ENCODE data around the gene CYP39A1. TPM values are rescaled to one million over a fixed set of nuclear protein-coding genes. Genes with fewer than 3 reads are reported as not detected.

CYP39A1 gene
- total RNA-seq, 1 donor from 2014 or later = 10.8 TPM

DNA sequence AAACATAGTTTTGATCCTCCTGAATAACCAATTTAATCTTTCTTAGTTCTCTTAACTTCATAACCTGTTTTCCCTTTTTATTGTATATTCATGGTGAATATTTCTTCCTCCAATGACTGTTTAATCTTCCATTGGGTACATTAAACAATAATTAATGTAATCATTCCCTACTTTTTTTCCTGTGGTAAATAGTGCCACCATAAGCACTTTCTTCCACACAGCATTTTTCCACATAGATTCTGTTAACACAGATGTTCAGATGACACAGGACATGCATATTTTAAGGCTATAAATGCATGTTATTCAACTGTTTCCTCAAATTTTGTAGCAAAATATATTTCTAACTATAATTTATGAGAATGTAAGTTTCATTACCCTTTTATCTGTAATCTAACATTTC, 61.9 kb downstream of the CYP39A1 start:
- no peak for DNase-seq

GRCh38 chr6:46586906-46587305, 65.7 kb downstream of the CYP39A1 start:
- DNase-seq = no peak

GRCh38 chr6:46584586-46584985, 68.0 kb downstream of the CYP39A1 start:
- DNase-seq = no peak

DNA sequence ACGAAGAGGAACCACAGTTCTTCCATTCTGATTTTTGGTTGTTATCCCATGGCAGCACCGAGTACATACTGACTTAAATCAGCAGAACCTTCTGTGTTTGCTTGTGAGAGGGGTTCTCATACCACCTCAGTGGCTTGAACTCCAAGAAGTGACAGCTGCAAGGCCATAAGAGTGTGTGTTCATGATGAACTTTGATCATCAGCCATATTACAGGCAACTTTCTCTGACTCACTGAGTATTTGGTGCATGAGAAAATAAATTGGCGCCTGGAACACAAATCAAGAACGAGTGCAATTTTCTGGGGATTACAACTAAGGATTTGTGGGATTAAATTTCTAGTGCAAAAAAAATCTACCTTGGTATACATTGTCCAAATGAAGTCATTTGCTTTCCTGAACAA, 68.9 kb downstream of the CYP39A1 start:
- DNase-seq = no peak

GRCh38 chr6:46583081-46583480, 69.5 kb downstream of the CYP39A1 start:
- DNase-seq = no peak

DNA sequence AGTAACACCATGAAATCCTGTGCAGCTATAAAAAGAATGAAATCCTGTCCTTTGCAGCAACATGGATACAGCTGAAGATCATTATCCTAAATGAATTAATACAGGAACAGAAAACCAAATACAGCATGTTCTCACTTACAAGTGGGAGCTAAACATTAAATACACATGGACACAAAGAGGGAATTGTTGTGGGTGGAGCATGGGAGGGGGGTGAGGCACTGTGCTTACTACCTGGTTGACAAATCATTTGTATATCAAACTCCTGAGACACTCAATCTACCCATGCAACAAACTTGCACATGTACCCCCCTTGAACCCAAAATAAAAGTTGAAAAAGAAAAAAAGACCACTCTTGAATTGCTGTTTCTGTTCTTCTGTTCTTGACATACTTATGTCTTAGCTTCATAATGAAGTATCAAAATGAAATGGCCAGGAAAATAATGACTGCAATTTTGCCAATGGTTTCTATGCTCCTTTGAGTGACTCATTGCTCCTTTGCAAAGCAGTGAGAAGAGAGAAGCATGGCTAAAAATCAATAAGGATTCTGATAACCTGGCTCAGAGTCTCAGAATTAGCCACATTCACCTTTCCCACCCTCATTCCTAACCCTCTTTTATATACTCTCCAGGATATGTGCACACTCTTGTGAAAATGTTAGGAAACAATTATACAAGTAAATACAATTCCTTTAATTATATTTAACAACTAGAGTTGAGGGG, 71.0 kb downstream of the CYP39A1 start:
- DNase-seq = no peak

DNA sequence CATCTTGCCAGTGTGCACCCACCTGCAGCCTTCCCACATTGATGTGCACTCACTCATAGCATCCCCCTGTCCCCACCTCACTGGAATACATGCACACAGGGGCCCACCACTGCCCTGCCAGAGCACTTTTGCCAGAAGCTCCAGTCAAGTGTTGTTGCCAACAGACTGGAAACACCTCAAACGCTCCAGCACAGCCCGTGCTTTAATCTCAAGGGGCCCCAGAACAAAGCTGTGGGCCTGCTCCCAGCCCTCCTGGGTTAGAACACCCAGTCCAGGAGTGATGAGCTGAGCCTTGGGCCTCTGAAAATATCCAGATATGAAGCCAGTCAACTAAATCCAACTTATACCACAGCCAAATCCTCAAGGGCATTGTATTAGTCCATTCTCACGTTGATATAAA, 77.1 kb downstream of the CYP39A1 start:
- DNase-seq = no peak

DNA sequence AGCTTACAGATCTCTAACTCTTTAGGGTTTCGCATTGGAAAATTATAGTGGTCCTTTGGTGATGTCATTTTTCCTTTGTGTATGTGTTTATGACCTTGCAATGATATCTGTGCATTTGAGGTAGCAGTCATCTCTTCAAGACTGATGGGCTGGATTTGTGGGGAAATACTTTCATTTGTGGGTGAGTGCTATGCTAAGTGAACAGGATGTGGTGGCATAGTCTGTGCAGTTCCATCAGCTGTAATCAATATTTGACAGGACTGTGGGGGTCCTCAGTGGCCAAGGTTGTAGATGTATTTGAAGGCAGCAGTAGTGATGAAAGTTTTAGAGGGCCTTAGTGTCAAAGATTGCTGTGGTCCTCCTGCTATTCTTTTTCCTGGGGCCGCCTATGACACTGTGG, 79.5 kb downstream of the CYP39A1 start:
- DNase-seq = no peak

DNA sequence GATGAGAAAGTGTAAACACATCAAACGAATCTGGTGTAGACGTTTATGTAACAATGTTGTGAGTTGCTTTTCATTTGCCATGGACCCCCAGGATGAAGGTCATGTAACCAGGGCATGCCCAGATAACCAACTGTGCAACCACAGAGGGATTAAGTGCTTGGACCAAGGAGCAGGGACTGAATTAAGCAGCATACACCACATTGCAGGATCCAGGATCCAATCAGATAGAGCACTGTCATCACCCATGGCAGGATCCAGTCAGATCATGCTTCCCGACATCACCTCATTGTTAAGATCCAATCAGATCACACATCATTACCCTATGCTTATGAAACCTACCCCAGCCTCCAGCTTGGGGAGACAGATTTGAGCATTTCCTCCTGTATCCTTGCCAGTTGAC, 87.1 kb downstream of the CYP39A1 start:
- no peak for DNase-seq

GRCh38 chr6:46563924-46564323, 88.7 kb downstream of the CYP39A1 start:
- DNase-seq = no peak

GRCh38 chr6:46556053-46556452, 96.6 kb downstream of the CYP39A1 start:
- DNase-seq = no peak

DNA sequence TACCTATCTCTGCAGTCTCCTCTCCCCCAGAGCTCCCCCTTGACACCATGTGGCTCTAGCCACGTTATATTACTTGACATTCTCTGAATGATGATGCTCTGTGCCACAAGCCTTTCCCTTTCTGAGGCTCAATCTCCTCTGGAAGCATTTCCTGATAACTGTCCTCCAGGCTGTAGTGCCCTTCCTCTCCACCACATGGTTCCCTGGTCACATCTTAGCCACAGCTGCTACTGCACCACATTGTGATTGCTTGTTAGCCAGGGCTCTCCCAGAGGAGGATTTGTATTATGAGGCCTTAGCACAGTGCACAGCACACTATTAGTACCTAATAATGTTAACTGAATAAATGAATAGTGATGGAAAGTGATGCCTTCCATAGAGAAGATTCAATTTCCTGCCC, 97.5 kb downstream of the CYP39A1 start:
- DNase-seq = no peak

DNA sequence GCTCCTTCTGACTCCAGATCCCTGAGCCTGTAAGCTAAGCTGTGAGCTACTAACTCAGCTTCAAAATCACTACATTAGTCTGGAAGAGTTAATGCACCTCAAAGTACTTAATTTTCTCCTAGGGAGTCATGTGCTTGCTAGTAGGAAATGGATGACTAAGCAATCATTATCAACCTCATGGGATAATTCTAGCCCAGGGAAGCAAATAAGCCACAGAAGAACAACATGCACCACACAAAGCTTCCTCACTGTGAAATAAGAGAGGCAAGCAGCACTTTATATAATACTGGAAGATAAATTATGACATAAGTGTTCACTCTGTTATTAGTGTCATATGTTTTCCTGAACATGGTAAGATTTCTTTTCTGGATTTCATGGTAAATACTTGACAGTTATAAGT, 103.5 kb downstream of the CYP39A1 start:
- DNase-seq = no peak

GRCh38 chr6:46541556-46541955, 111.1 kb downstream of the CYP39A1 start:
- DNase-seq = no peak

DNA sequence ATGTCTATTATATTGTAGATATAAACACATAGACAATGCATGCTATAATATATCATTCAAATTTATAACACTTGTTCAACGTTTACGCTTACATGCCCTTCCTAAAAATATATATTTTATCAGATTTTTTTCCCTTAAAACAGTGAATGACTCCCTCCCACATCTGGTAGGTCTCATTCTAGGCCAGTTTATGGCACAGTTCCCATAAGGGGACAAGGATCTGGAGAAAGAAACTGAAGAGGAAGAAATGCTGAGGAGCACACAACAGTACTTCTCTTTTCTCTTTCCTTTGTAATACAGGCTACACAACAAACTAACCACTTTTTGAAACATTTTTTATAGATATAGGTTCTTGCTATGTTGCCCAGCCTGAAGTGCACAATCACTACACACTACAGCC, 112.8 kb downstream of the CYP39A1 start:
- no peak for DNase-seq

GRCh38 chr6:46538800-46539480, 113.7 kb downstream of the CYP39A1 start:
- DNase-seq = no peak

DNA sequence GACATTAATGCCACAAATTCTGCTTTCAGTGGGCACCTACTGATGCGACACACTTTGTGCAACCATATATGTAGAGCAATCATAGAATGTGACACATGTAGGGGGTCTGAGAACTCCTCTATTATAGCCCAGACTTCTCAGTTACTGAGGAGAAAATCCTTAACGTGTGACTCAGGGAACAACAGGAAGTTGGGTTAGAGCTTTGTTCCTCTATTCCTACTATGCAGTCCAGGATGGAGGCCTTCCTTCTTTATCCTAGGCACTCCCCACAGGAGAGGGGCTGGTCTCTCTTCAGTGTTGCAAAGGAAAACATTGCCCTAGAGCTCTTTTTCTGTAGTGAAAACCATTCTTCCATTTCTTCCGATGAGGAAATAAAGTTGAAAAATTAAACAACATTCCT, 121.7 kb downstream of the CYP39A1 start:
- no peak for DNase-seq

- DNase-seq = no peak
Measured at GRCh38 chr6:46528961-46529750, 123.5 kb downstream of the CYP39A1 start.

DNA sequence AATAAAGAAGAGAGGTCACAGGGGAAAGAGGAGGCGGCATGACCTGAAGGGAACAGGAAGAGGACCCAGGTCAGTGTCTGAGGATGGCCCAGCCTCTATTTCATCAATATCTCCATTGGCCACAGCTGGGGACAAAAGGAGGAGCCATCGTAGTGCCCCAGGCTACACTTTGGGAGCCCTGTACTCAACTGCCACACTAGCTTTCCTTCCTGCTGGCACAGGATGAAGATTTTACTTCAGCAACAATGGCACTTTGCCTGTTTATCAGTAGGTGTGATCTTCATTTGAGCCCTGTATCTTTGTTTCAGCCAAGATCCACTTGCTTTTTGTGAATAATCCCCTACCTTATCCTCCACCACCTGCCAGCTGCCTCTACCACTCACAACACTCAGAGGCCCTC, 126.0 kb downstream of the CYP39A1 start:
- no peak for DNase-seq

DNA sequence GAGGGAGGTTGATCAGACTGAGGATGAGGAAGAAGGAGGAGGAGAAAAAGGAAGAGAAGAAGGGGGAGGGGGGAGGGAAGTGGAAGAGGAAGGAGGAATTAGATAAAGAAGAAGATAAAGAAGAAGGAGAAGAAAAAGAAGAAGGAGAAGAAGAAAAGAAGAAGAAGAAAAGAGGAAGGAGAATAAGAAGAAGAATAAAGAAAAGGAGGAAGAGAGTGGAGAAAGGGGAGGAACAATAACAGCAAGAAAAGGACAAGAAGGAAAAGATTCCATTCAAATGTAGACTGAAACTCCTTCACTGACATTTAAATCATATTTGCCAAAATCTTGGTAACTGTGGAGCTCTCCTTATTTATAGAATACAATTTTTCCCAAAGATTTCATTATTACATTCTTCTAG, 127.0 kb downstream of the CYP39A1 start:
- no peak for DNase-seq

DNA sequence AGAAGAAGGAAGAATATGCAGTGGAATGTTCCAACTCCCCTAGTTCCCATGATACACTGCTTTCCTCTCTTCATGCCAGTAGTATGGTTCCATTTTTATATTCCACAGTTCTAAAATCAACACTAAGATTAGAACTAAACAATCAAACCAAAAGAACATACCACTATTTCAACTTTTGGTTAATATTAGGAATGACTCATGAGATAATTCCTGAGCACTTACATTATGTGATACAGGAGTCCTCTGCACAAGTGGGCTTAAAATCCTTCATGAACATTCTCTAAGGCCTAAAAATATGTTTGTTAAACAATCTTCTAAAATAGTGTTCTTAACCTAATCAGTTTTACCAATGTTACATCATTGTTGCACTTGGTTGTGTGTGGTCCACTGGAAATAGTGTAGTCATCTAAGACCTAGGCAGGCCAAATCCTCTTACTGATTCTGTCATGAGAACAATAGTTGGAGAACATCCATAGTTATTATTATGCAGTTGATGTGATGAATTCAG, 131.1 kb downstream of the CYP39A1 start:
- DNase-seq = no peak

GRCh38 chr6:46517202-46517601, 135.4 kb downstream of the CYP39A1 start:
- no peak for DNase-seq

DNA sequence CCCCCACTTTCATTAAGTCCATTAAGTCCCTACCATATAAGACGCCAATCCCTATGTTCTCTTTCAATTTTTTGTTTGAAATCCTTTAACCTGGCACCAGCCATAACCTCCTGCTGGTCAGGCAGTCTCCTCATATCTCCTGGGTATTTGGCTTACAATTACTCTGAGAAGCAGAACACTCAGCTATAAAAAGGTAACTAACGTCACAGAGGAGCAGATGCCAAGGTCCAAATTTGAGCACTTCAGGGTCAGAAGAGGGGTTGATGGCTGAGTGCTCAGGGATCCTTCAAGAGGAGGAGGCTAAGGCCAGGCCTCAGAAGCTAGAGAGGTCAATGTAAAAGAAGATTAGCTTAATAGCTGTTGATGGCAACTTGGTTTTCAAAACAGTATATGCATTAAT, 139.1 kb downstream of the CYP39A1 start:
- DNase-seq = no peak

All from skin of body (tissue), 2 donors.